Activated T-helper 2 cell treated with anti-CD3 and anti-CD28 coated beads, Interferon-gamma antibody, Interleukin-2, Interleukin-4, amounts not matched to agents 10 μg/mL and 5 μg/mL and 100 μg/mL, durations not matched to agents 14 hours and 24 hours and 36 hours (primary cell): Measurements from ENCODE around the gene GAGE12F. TPM values are rescaled to one million over a fixed set of nuclear protein-coding genes. Genes with fewer than 3 reads are reported as not detected.
"Not testable (repeated sequence)": the region's sequence is repeated elsewhere in the genome, so short reads cannot be mapped to it uniquely, and the experiment has no call there.

ENCODE experiments used
- DNase-seq: peaks from one replicate; pipeline ENCODE4 v3.0.0; 2021; ENCODE audit warnings: low spot score
- H3K27ac Mint-ChIP-seq: one replicate; pipeline ENCODE4 v1.8.0; 2021; ENCODE audit warnings: mixed read lengths
- H3K27me3 Mint-ChIP-seq: one replicate; pipeline ENCODE4 v1.8.0; 2021; ENCODE audit warnings: low read depth, mixed read lengths
- H3K36me3 Mint-ChIP-seq: one replicate; pipeline ENCODE4 v1.8.0; 2021; ENCODE audit warnings: low read depth, mixed read lengths
- H3K4me1 Mint-ChIP-seq: one replicate; pipeline ENCODE4 v1.8.0; 2021; ENCODE audit warnings: low read depth, mixed read lengths
- H3K4me3 Mint-ChIP-seq: one replicate; pipeline ENCODE4 v1.8.0; 2021; ENCODE audit warnings: low read depth, mild to moderate bottlenecking, moderate library complexity, mixed read lengths
- H3K9me3 Mint-ChIP-seq: one replicate; pipeline ENCODE4 v1.8.0; 2021; ENCODE audit warnings: mixed read lengths
- intact Hi-C: fragments of 100-400 bp; cut with micrococcal nuclease; formaldehyde crosslinking; loops from one replicate; pipeline ENCODE4 v1.15.1; 2023
- total RNA-seq: library from RNA; stranded (reverse); gene quantifications from 2 replicates; pipeline ENCODE4 v1.2.3, GENCODE V29; 2022

Gene GAGE12F, protein sequence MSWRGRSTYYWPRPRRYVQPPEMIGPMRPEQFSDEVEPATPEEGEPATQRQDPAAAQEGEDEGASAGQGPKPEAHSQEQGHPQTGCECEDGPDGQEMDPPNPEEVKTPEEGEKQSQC
- not detected in 2 replicates for total RNA-seq

DNA sequence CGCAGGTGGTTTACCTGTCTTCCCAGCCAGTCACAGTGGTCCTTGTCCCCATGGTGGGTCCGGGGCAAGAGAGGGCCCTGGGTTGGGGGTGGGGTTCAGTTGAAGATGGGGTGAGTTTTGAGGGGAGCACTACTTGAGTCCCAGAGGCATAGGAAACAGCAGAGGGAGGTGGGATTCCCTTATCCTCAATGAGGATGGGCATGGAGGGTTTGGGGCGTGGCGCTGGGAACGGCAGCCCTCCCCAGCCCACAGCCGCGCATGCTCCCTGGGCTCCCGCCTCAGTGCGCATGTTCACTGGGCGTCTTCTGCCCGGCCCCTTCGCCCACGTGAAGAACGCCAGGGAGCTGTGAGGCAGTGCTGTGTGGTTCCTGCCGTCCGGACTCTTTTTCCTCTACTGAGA is at the start of gene GAGE12F:
Gene GAGE12F (plus strand): TSS at position 301 of the 400 bp plus-strand sequence. CDS start 1,155 bp downstream, outside the sequence.
- H3K4me1 Mint-ChIP-seq, H3K4me3 Mint-ChIP-seq, H3K9me3 Mint-ChIP-seq, H3K27me3 Mint-ChIP-seq, intact Hi-C loops, H3K36me3 Mint-ChIP-seq, H3K27ac Mint-ChIP-seq, DNase-seq: not testable (repeated sequence)

DNA sequence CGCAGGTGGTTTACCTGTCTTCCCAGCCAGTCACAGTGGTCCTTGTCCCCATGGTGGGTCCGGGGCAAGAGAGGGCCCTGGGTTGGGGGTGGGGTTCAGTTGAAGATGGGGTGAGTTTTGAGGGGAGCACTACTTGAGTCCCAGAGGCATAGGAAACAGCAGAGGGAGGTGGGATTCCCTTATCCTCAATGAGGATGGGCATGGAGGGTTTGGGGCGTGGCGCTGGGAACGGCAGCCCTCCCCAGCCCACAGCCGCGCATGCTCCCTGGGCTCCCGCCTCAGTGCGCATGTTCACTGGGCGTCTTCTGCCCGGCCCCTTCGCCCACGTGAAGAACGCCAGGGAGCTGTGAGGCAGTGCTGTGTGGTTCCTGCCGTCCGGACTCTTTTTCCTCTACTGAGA is 28.8 kb upstream of the GAGE12F start, which contains the start of gene GAGE12C:
Gene GAGE12C (plus strand): TSS at position 301 of the 400 bp plus-strand sequence. CDS start 1,155 bp downstream, outside the sequence.
- intact Hi-C loops, DNase-seq, H3K27me3 Mint-ChIP-seq, H3K27ac Mint-ChIP-seq, H3K36me3 Mint-ChIP-seq, H3K4me1 Mint-ChIP-seq, H3K4me3 Mint-ChIP-seq, H3K9me3 Mint-ChIP-seq: not testable (repeated sequence)

DNA sequence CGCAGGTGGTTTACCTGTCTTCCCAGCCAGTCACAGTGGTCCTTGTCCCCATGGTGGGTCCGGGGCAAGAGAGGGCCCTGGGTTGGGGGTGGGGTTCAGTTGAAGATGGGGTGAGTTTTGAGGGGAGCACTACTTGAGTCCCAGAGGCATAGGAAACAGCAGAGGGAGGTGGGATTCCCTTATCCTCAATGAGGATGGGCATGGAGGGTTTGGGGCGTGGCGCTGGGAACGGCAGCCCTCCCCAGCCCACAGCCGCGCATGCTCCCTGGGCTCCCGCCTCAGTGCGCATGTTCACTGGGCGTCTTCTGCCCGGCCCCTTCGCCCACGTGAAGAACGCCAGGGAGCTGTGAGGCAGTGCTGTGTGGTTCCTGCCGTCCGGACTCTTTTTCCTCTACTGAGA is 19.2 kb upstream of the GAGE12F start, which contains the start of gene GAGE12D:
Gene GAGE12D (plus strand): TSS at position 301 of the 400 bp plus-strand sequence. CDS start 1,155 bp downstream, outside the sequence.
- H3K4me1 Mint-ChIP-seq, H3K4me3 Mint-ChIP-seq, H3K9me3 Mint-ChIP-seq, DNase-seq, H3K27me3 Mint-ChIP-seq, H3K27ac Mint-ChIP-seq, H3K36me3 Mint-ChIP-seq, intact Hi-C loops: not testable (repeated sequence)

DNA sequence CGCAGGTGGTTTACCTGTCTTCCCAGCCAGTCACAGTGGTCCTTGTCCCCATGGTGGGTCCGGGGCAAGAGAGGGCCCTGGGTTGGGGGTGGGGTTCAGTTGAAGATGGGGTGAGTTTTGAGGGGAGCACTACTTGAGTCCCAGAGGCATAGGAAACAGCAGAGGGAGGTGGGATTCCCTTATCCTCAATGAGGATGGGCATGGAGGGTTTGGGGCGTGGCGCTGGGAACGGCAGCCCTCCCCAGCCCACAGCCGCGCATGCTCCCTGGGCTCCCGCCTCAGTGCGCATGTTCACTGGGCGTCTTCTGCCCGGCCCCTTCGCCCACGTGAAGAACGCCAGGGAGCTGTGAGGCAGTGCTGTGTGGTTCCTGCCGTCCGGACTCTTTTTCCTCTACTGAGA is 9.7 kb upstream of the GAGE12F start, which contains the start of gene GAGE12E:
Gene GAGE12E (plus strand): TSS at position 301 of the 400 bp plus-strand sequence. CDS start 1,155 bp downstream, outside the sequence.
- H3K9me3 Mint-ChIP-seq, H3K27me3 Mint-ChIP-seq, H3K36me3 Mint-ChIP-seq, DNase-seq, H3K4me1 Mint-ChIP-seq, intact Hi-C loops, H3K27ac Mint-ChIP-seq, H3K4me3 Mint-ChIP-seq: not testable (repeated sequence)

DNA sequence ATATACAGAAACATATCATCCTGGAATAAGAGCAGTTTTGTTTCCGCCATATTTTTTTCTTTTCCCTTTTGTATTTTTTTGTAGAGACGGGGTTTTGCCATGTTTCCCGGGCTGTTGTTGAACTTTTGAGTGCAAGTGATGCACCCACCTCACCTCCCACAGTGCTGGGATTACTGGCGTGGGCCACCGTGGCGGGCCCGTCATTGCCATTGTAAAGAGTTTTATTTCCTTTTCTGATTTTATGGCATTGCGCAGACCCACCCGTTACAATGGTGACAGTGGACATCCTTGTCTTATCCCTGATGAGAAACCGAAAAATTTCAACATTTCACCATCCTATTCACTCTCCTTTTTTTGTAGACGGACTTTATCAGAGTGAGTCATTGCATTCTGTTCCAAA is 8.1 kb downstream of the GAGE12F start:
- H3K4me3 Mint-ChIP-seq, H3K9me3 Mint-ChIP-seq, H3K36me3 Mint-ChIP-seq, H3K4me1 Mint-ChIP-seq, H3K27me3 Mint-ChIP-seq, intact Hi-C loops, DNase-seq, H3K27ac Mint-ChIP-seq: not testable (repeated sequence)

DNA sequence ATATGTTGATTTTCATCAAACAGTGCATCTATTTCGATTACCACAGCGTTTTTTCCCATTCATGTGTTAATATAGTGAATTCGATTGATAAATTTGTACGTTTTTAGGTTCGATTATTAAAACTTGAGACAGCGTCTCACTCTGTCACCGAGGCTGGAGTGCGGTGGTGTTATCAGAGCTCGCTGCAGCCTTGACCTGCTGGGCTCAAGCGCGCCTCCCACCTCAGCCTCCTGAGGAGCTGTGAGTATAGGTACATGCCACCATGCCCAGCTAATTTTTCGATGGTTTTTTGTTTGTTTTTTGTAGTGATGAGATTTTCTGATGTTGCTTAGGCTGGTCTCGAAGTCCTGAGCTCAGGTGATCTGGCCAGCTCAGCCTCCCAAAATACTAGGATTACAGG is 8.5 kb downstream of the GAGE12F start:
- H3K36me3 Mint-ChIP-seq, intact Hi-C loops, H3K4me1 Mint-ChIP-seq, H3K9me3 Mint-ChIP-seq, DNase-seq, H3K4me3 Mint-ChIP-seq, H3K27me3 Mint-ChIP-seq, H3K27ac Mint-ChIP-seq: not testable (repeated sequence)

DNA sequence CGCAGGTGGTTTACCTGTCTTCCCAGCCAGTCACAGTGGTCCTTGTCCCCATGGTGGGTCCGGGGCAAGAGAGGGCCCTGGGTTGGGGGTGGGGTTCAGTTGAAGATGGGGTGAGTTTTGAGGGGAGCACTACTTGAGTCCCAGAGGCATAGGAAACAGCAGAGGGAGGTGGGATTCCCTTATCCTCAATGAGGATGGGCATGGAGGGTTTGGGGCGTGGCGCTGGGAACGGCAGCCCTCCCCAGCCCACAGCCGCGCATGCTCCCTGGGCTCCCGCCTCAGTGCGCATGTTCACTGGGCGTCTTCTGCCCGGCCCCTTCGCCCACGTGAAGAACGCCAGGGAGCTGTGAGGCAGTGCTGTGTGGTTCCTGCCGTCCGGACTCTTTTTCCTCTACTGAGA is 9.5 kb downstream of the GAGE12F start, which contains the start of gene GAGE12G:
Gene GAGE12G (plus strand): TSS at position 301 of the 400 bp plus-strand sequence. CDS start 1,155 bp downstream, outside the sequence.
- DNase-seq, intact Hi-C loops, H3K4me3 Mint-ChIP-seq, H3K4me1 Mint-ChIP-seq, H3K27ac Mint-ChIP-seq, H3K9me3 Mint-ChIP-seq, H3K27me3 Mint-ChIP-seq, H3K36me3 Mint-ChIP-seq: not testable (repeated sequence)

DNA sequence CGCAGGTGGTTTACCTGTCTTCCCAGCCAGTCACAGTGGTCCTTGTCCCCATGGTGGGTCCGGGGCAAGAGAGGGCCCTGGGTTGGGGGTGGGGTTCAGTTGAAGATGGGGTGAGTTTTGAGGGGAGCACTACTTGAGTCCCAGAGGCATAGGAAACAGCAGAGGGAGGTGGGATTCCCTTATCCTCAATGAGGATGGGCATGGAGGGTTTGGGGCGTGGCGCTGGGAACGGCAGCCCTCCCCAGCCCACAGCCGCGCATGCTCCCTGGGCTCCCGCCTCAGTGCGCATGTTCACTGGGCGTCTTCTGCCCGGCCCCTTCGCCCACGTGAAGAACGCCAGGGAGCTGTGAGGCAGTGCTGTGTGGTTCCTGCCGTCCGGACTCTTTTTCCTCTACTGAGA is 19.0 kb downstream of the GAGE12F start, which contains the start of gene GAGE12H:
Gene GAGE12H (plus strand): TSS at position 301 of the 400 bp plus-strand sequence. CDS start 1,155 bp downstream, outside the sequence.
- DNase-seq, H3K27ac Mint-ChIP-seq, H3K9me3 Mint-ChIP-seq, H3K36me3 Mint-ChIP-seq, H3K4me3 Mint-ChIP-seq, intact Hi-C loops, H3K4me1 Mint-ChIP-seq, H3K27me3 Mint-ChIP-seq: not testable (repeated sequence)

DNA sequence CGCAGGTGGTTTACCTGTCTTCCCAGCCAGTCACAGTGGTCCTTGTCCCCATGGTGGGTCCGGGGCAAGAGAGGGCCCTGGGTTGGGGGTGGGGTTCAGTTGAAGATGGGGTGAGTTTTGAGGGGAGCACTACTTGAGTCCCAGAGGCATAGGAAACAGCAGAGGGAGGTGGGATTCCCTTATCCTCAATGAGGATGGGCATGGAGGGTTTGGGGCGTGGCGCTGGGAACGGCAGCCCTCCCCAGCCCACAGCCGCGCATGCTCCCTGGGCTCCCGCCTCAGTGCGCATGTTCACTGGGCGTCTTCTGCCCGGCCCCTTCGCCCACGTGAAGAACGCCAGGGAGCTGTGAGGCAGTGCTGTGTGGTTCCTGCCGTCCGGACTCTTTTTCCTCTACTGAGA is 28.6 kb downstream of the GAGE12F start, which contains the start of gene GAGE2A:
Gene GAGE2A (plus strand): TSS at position 301 of the 400 bp plus-strand sequence. CDS start 1,155 bp downstream, outside the sequence.
- DNase-seq, H3K4me3 Mint-ChIP-seq, H3K4me1 Mint-ChIP-seq, intact Hi-C loops, H3K27me3 Mint-ChIP-seq, H3K36me3 Mint-ChIP-seq, H3K27ac Mint-ChIP-seq, H3K9me3 Mint-ChIP-seq: not testable (repeated sequence)

DNA sequence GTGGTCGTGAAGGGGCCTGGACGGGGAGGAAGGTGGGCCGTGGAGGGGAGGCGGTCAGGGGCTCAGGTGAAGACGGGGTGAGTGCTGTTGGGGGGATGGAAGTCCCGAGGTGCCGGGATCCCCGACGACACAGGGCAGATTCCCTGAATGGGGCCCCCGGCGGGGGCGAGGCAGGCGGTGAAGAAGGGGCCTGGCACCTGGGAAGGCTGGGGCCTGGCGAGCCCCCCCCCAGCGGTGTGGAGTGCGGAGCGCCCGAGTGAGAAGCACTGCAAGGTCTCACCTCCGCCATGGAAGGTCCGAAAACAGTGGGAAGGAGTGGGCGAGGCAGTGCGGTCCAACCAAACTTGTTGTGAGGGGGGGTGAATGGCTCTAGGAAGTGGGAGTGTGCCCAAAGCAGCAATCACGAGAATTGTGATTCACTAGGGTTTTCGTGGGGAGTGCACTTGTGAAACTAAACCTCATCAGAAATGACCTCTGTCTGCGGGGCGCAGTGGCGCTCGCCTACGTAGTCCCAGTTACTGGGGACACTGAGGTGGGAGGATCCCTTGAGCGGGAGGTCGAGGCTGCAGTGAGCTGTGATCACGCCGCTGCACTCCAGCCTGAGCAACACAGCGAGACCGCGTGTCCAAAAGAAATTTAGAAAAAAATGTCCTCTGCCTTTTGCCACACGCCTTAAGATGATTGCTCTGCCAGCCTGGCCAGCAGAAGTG is 29.3 kb downstream of the GAGE12F start:
- H3K27ac Mint-ChIP-seq, H3K9me3 Mint-ChIP-seq, H3K27me3 Mint-ChIP-seq, intact Hi-C loops, H3K36me3 Mint-ChIP-seq, H3K4me3 Mint-ChIP-seq, H3K4me1 Mint-ChIP-seq, DNase-seq: not testable (repeated sequence)

DNA sequence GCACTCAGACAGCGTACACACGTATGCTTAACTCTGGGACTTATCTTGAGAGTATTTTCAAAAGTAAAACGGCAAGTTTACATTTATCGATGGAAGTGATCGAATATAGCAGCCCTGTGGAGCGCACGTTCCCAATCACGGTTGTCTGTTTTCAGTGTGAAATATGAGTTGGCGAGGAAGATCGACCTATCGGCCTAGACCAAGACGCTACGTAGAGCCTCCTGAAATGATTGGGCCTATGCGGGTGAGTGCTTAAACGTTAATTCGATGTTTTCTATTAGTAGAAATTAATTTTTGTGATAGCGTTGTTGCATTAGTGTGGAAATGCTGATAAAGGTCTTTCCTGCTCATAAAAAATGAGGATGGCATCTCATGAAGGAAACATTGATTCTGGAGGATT is 29.8 kb downstream of the GAGE12F start:
- DNase-seq, H3K36me3 Mint-ChIP-seq, H3K9me3 Mint-ChIP-seq, H3K4me1 Mint-ChIP-seq, H3K27ac Mint-ChIP-seq, H3K27me3 Mint-ChIP-seq, H3K4me3 Mint-ChIP-seq, intact Hi-C loops: not testable (repeated sequence)

DNA sequence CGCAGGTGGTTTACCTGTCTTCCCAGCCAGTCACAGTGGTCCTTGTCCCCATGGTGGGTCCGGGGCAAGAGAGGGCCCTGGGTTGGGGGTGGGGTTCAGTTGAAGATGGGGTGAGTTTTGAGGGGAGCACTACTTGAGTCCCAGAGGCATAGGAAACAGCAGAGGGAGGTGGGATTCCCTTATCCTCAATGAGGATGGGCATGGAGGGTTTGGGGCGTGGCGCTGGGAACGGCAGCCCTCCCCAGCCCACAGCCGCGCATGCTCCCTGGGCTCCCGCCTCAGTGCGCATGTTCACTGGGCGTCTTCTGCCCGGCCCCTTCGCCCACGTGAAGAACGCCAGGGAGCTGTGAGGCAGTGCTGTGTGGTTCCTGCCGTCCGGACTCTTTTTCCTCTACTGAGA is 38.1 kb downstream of the GAGE12F start, which contains the start of gene GAGE1:
Gene GAGE1 (plus strand): TSS at position 301 of the 400 bp plus-strand sequence. CDS start 1,155 bp downstream, outside the sequence.
- H3K27ac Mint-ChIP-seq, H3K4me1 Mint-ChIP-seq, DNase-seq, H3K36me3 Mint-ChIP-seq, intact Hi-C loops, H3K4me3 Mint-ChIP-seq, H3K27me3 Mint-ChIP-seq, H3K9me3 Mint-ChIP-seq: not testable (repeated sequence)

DNA sequence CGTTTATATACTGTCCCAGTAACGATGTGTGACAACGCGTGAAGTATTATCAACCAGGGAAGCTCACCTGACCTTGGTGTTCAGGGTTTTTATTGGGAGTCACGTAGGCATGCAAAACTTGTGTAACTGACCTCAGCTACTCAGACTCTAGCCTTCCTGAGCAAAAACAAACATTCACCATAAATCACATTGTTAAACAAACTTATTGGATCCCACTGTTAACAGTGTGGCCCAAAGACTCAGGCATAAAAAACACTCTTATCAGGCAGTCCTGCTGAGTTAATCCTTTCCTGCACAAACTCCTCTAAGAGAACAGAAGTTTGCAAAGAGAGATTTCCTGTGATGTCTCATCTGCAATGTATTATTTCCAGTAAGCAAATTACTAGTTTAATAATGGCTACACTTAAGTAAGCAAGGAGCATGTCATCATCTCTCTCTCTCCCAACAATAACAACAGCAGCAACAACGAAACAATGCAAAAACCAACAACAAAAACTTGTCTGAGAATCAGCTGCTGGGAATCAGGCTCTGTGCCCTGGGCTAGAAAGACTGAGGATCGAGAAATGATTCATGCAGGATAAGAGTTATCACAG is 50.2 kb downstream of the GAGE12F start:
- H3K9me3 Mint-ChIP-seq: no peaks in the 10 kb centered on the region

More for the DNA sequence above, 50.2 kb downstream of the GAGE12F start:
- Mint-ChIP-seq H3K36me3 (no peaks in the 10 kb centered on the region), H3K27me3 (no peaks in the 10 kb centered on the region), H3K27ac (no peak overlapping the region), H3K4me3 (no peak overlapping the region), H3K4me1 (no peaks in the 10 kb centered on the region)
- DNase-seq: no peak
- intact Hi-C loops: no loop called here
